Spinal cord (tissue), 10 donors: ENCODE data around the gene ZNF608. TPM values are rescaled to one million over a fixed set of nuclear protein-coding genes. Genes with fewer than 3 reads are reported as not detected.
A peak's percentile ranks its signal among the peaks of the same experiment; 100 is the strongest.

Experiments used
- DNase-seq, 6 donors: peaks; one replicate each; pipeline versions ENCODE4 v3.0.0 to v3.0.0-alpha.2; 2013 to 2015; ENCODE audit warnings: low spot score in 6 of 6, low read depth in 4 of 6
- H3K27ac ChIP-seq: one replicate; pipeline ENCODE4 v1.5.1; 2013; ENCODE audit warnings: low read depth, low read length, control low read depth
- H3K27me3 ChIP-seq: one replicate; pipeline ENCODE4 v1.6.1; 2013; ENCODE audit warnings: low read length; ENCODE audit not compliant: control insufficient read depth, insufficient read depth
- H3K36me3 ChIP-seq: one replicate; pipeline ENCODE4 v1.6.1; 2013; ENCODE audit warnings: low read length; ENCODE audit not compliant: control insufficient read depth, insufficient read depth
- H3K4me1 ChIP-seq: one replicate; pipeline ENCODE4 v1.6.1; 2013; ENCODE audit warnings: low read length; ENCODE audit not compliant: control insufficient read depth, insufficient read depth
- H3K4me3 ChIP-seq: one replicate; pipeline ENCODE4 v1.5.1; 2013; ENCODE audit warnings: low read depth, low read length, control low read depth
- H3K9me3 ChIP-seq: one replicate; pipeline ENCODE4 v1.6.1; 2013; ENCODE audit warnings: low read length; ENCODE audit not compliant: control insufficient read depth, insufficient read depth
- WGBS: methylation state at CpG from one replicate; pipeline ENCODE4 v1.1.5; 2013; ENCODE audit warnings: missing lambda C conversion rate; ENCODE audit not compliant: insufficient coverage; 5-methylcytosine and 5-hydroxymethylcytosine counted together
- polyA plus RNA-seq, 2 donors: library from polyadenylated mRNA; unstranded; fragments of 120-200 nt; gene quantifications; one replicate each; pipeline ENCODE4 v1.2.1, GENCODE V29; 2013; ENCODE audit not compliant: insufficient read length in 2 of 2
- total RNA-seq, 2 donors: library from RNA; depleted of rRNA in 1 of 2; stranded (reverse); fragments of 120-200 nt in 1 of 2; fragments of >200 nt in 1 of 2; gene quantifications; one replicate each; pipeline versions ENCODE4 v1.2.3 to v1.2.4, GENCODE V29; 2013 to 2014
- donor health status: healthy.

Gene ZNF608
- total and polyA plus RNA-seq, 4 donors, result 45.5 to 81.7 (median 64.8) TPM

DNA sequence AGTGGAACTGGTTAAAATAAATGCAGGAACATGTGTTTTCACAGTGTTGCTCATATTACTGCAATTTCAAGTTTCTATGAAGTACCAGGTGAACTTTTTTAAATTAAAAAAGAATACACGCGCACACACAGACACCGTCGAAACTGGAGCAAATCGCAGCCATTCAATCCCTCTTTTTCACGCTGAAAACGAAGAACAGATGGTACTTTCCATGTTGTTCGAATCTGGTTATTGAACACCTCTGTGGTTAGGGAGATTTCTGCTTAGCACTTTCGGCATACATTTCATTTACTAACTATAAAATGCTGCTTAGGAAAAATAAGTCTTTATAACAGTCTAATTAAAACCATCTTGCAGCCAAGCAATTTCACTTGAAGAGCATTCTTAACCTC lies 6.8 kb downstream of the ZNF608 start:
- H3K9me3 ChIP-seq, result no peaks in the 10 kb centered on the region
- peak overlapping the region; percentile 98 for H3K27ac ChIP-seq
- no CpG with 5 or more reads among the region's 9 CpGs for WGBS
- DNase-seq, result peak in 2 of 6 donors; percentile 57 to 67
- peaks cover 3% of the 10 kb centered on the region for H3K4me1 ChIP-seq
- H3K36me3 ChIP-seq, result peaks cover 4% of the 10 kb centered on the region
- peak overlapping the region; percentile 9 for H3K4me3 ChIP-seq
- no peaks in the 10 kb centered on the region for H3K27me3 ChIP-seq

DNA sequence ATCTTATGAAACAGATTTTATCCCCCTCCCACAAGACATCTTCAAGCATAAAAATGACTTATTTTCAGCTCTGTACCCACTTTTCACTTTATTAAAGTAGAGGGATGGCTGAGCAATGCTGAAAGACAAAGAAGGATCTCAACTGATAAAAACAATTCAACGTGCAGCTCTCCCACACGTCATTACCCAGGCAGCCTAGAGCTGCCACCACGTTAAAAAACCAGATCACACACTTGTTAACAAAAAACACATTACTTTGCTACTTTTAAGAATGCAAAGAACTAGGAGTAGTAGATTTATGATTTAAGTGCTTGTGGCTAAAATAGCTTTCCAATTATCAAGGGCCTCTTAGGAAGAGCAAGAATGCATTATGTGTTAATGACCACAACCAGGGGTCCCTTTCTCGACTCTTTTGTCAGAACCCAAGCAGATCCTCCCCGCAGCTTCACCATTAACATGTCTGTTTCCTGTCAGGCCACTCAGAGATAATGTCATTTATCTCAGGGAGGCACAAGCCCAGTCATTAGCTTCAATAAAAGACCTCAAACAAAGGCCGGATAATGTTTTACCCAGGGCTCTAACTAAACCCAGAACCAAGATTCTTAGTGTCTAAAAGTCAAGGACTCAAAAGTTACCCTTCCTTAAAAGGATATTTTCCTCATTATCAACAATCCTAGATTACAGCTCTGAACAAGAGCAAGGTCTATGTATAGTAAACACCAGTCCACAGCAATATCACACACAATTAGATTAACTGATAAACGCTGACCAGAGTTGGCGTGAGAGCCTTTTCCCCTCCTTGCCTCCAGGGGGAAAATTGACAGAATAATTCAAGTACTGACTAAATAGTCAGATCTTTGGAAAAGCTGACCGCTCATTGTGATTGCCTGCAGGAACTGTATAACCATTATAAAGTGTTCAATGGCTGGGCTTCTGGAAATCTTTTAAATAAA lies 7.5 kb downstream of the ZNF608 start:
- peak overlapping the region; percentile 9 for H3K4me3 ChIP-seq
- H3K4me1 ChIP-seq, result peaks cover under 1% of the 10 kb centered on the region
- peaks cover under 1% of the 10 kb centered on the region for H3K36me3 ChIP-seq

DNA sequence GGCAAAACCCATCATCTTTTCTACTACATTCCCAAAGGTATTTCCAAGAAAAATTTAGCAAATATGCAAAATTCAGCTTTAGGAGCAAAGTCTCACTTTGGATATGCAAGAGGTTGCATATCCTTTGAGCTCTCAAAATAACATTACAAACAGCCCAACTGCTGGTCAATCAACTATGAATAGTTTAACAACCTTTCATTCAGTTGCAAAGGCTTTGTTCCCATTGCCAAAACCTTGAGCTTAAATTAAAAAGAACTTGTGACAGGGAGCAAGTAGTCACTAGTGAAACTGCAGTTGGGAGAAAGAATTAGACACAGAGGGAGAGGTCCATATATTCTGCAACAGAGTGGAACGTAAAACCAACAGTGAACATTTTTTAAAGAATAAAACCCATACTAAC lies 8.8 kb downstream of the ZNF608 start:
- Histone ChIP-seq H3K4me3 (no peak overlapping the region), H3K27me3 (no peaks in the 10 kb centered on the region), H3K4me1 (no peaks in the 10 kb centered on the region), H3K9me3 (no peaks in the 10 kb centered on the region), H3K27ac (no peak overlapping the region), H3K36me3 (no peaks in the 10 kb centered on the region)
- peak in 2 of 6 donors; percentile 24 to 59 for DNase-seq
- no CpG with 5 or more reads among the region's 1 CpG for WGBS

More for the DNA sequence above, 7.5 kb downstream of the ZNF608 start:
- WGBS, result 17% methylated on average over 5 of the region's 9 CpGs
- peak in 1 of 6 donors; percentile 71 for DNase-seq
- peak overlapping the region; percentile 98 for H3K27ac ChIP-seq
- no peaks in the 10 kb centered on the region for H3K27me3 ChIP-seq
- H3K9me3 ChIP-seq, result no peaks in the 10 kb centered on the region

DNA sequence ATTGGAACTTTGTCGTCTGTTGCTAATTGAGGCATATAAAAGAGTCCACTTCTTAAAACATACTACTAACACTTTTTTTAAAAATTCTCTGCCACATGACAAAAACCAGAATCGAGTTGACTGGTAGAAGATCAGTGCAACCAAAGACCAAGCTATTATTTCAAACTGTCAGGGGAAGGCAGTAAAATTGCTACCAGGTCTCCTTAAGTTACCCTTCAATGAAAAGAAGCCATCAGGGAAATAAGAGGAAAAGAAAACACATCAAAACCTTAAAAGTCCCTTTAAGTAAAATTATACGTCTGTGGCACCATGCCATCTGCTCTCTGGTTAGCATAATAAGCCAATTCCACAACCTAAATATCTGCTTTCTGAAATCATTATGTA lies 9.6 kb downstream of the ZNF608 start:
- no CpG with 5 or more reads among the region's 3 CpGs for WGBS
- Histone ChIP-seq H3K4me3 (no peak overlapping the region), H3K36me3 (no peaks in the 10 kb centered on the region), H3K9me3 (no peaks in the 10 kb centered on the region), H3K4me1 (no peaks in the 10 kb centered on the region), H3K27ac (peak overlapping the region; percentile 8), H3K27me3 (no peaks in the 10 kb centered on the region)
- DNase-seq, result peak in 1 of 6 donors; percentile 56

DNA sequence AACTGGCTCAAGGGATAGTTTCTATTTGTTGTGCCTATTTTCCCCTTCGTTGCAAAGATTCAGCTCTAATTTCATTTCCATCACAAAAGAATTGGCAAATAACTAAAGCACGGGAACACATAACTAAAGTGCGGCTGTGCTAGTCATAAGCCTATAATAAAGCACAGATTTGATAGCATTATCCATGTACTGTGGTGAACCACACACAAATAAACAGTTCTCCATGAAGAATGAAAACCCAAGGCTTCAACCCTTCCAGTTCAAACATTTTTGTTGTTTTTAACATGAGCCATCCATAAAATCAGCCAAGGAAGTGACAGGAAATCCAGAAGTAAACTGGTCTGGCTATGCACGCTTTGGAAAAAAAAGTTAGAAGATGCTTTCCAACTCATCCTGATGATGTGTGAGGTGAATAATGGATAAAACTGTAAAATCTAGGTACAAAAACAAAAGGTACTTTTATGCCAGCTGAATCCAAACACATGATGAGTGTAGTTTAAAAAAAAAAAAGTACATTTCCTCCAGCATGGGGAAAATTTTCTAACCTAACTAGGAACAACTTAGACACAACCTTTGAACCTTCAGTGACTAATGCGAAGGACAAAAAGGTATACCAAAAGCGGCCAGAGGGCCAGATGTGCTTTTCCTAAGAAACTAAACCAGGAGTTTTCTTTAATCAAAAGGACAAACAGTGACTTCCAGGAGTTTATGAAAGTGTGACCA lies 10.2 kb downstream of the ZNF608 start:
- Histone ChIP-seq H3K27me3 (no peaks in the 10 kb centered on the region), H3K4me3 (no peak overlapping the region), H3K27ac (peak overlapping the region; percentile 59), H3K9me3 (no peaks in the 10 kb centered on the region), H3K4me1 (peaks cover 4% of the 10 kb centered on the region), H3K36me3 (no peaks in the 10 kb centered on the region)
- peak in 1 of 6 donors; percentile 66 for DNase-seq
- WGBS, result 70% methylated on average over 3 of the region's 6 CpGs

DNA sequence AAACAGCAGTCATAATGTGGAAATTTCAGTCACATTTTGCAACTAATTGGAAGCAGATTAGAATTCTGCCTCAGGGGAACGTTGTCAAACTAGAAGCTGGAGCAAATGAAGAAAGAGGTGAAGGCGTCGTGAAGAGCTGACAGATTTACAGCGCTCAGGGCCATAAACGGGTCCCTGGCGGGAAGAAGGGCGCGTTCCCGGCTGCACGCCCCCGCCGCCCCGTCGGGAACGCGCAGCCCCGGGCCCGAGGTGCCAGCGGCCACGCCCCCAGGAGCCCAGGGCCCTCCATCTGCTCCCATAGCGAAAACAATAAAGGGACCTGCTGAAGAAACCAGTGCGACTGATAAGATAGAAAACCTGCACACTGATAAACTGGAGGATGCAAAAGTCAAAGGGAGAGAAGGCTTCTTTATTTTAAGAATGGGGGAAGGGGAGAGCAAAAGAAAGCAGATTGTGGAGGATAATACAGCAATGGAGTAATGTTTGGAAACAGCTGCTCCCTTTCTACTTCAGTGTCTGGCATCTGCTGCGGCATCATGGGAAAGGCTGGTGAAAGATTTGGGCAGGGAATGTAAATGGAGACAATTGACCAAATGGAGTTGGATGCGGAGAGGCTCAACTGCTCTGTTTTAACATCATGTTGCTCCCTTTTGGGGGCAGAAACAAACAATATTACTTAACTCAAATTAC lies 11.1 kb downstream of the ZNF608 start:
- H3K4me1 ChIP-seq, result peaks cover 4% of the 10 kb centered on the region
- 5% methylated on average over 22 of the region's 24 CpGs for WGBS
- no peaks in the 10 kb centered on the region for H3K27me3 ChIP-seq
- peak overlapping the region; percentile 33 for H3K4me3 ChIP-seq
- peak overlapping the region; percentile 59 for H3K27ac ChIP-seq
- peak in 2 of 6 donors; percentile 88 to 91 for DNase-seq
- H3K9me3 ChIP-seq, result no peaks in the 10 kb centered on the region
- H3K36me3 ChIP-seq, result no peaks in the 10 kb centered on the region

DNA sequence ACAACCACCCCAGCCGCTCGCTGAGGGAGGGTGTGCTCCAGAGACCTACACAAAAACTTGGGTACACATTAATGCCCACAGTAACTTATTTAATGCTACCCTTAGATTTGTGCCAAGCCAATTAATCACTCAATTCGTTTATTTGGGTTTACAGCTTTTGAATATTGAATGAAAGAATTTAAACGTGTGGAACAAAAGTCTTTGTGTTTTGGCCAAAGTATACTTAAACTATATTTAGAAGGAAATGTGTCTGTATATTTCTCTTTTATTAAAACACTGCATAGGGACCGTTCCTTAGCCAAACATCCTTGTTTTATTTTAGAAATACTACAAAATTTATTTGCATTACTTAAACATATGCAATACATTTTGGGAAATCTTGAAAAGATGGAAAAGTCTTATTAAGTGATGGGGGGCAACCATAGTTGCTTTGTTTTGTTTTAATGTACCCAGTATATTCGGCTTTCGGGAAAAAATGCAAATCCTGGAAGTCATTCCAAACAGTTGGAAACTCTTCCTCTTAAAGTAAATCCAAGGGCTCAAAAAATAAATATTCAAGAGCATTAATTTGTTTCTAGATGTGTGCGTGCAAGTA lies 11.8 kb downstream of the ZNF608 start:
- no peaks in the 10 kb centered on the region for H3K36me3 ChIP-seq
- WGBS, result 20% methylated on average over 1 of the region's 8 CpGs
- peaks cover 4% of the 10 kb centered on the region for H3K4me1 ChIP-seq
- no peaks in the 10 kb centered on the region for H3K9me3 ChIP-seq
- H3K27ac ChIP-seq, result peak overlapping the region; percentile 59
- H3K4me3 ChIP-seq, result peak overlapping the region; percentile 33
- H3K27me3 ChIP-seq, result no peaks in the 10 kb centered on the region
- DNase-seq, result peak in 1 of 6 donors; percentile 31

DNA sequence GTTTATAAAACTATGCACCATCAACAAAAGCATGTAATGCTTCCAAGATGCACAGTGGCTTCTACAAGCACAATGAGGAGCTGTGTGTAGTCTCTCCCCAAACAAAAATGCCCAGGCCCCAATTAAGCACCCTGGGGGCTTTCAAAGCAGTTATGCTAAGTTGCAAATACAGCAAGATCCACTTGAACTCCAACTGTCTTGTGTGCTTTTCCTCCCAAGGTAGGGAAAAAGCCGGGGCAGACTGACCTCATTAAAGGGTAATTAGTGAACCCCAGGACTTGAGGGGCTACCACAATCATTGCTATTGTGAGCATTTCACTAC lies 13.1 kb downstream of the ZNF608 start:
- H3K27ac ChIP-seq, result peak overlapping the region; percentile 41
- H3K4me1 ChIP-seq, result peaks cover 4% of the 10 kb centered on the region
- no CpG with 5 or more reads among the region's 1 CpG for WGBS
- no peaks in the 10 kb centered on the region for H3K9me3 ChIP-seq
- peak in 2 of 6 donors; percentile 62 to 73 for DNase-seq
- H3K36me3 ChIP-seq, result no peaks in the 10 kb centered on the region
- no peak overlapping the region for H3K4me3 ChIP-seq
- no peaks in the 10 kb centered on the region for H3K27me3 ChIP-seq
